SK-N-SH (cell line): ENCODE measurements around the gene SH3GL2.

ENCODE experiments used
- EP300 ChIP-seq, 2 experiments: IDR thresholded peaks; 2 replicates each; pipeline versions ENCODE4 v1.4.0 to v1.6.1; 2012; ENCODE audit warnings: borderline replicate concordance in 1 of 2, low read depth in 1 of 2, low read length in 1 of 2
- POLR2AphosphoS5 ChIP-seq: IDR thresholded peaks from 2 replicates; pipeline ENCODE4 v1.6.1; 2012; ENCODE audit warnings: low read depth, low read length
- RXRA ChIP-seq: IDR thresholded peaks from 2 replicates; pipeline ENCODE4 v1.4.0; 2012; ENCODE audit warnings: low read depth, mild to moderate bottlenecking, borderline replicate concordance
- TEAD4 ChIP-seq: IDR thresholded peaks from 2 replicates; pipeline ENCODE4 v1.4.0; 2012; ENCODE audit warnings: mild to moderate bottlenecking, borderline replicate concordance; ENCODE audit not compliant: insufficient read depth

DNA sequence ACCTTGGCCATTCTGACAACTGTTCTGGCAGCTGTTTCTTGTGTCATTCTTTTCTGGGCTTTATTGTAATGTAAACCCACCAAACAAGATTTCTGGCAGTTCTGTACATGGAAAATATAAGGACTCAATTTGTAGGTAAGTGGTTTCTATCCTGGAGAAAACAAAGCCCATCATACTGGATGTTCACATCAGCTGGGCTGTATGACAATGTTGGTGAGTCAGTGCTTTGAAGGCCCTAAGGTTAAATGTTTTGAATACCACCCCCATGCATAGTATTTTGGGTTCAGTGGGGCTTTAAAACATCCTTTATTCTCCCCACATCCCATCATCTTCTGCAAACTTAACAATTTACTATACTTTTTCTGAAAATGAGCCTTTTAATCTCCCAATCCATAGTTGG, 52.5 kb downstream of the SH3GL2 start:
- TF ChIP-seq POLR2AphosphoS5: no peak
- TF ChIP-seq TEAD4: no peak
- no peak for TF ChIP-seq EP300 (IDR thresholded peaks at IDR 0.05; ENCODE audit: borderline replicate concordance in 1 of 2, low read depth in 1 of 2, low read length in 1 of 2)
- no peak for TF ChIP-seq RXRA
